ENCODE measurements around the gene KCTD8. TPM values are rescaled to one million over a fixed set of nuclear protein-coding genes. Genes with fewer than 3 reads are reported as not detected.

The KCTD8 gene
- total RNA-seq, 1 donor from 2014 or later: 0.45 TPM

- DNase-seq (ENCODE audit: low spot score) (no peak), ATAC-seq (no peak)
- intact Hi-C loops (cut with DNase I): no loop called here
Observed at GRCh38 chr4:44354172-44354571, 94.4 kb downstream of the KCTD8 start.

GRCh38 chr4:44351069-44351468 lies 97.5 kb downstream of the KCTD8 start:
- intact Hi-C loops (cut with DNase I): no loop called here
- ATAC-seq (no peak), DNase-seq (ENCODE audit: low spot score) (no peak)

- DNase-seq (ENCODE audit: low spot score) (no peak), ATAC-seq (no peak)
- intact Hi-C loops (cut with DNase I): no loop called here
Observed at GRCh38 chr4:44342800-44343199, 105.8 kb downstream of the KCTD8 start.

- intact Hi-C loops (cut with DNase I): no loop called here
- ATAC-seq: no peak
- DNase-seq (ENCODE audit: low spot score): no peak
Observed at GRCh38 chr4:44326741-44327140, 121.9 kb downstream of the KCTD8 start.

- DNase-seq (ENCODE audit: low spot score) (no peak), ATAC-seq (no peak)
- intact Hi-C loops (cut with DNase I): no loop called here
Observed at GRCh38 chr4:44320833-44321232, 127.8 kb downstream of the KCTD8 start.

GRCh38 chr4:44319129-44319528 lies 129.5 kb downstream of the KCTD8 start:
- no peak for ATAC-seq

GRCh38 chr4:44313702-44314101 lies 134.9 kb downstream of the KCTD8 start:
- ATAC-seq (no peak), DNase-seq (ENCODE audit: low spot score) (no peak)
- intact Hi-C loops (cut with DNase I): no loop called here

More at GRCh38 chr4:44319129-44319528, 129.5 kb downstream of the KCTD8 start:
- intact Hi-C loops (cut with DNase I): no loop called here
- DNase-seq (ENCODE audit: low spot score): no peak

GRCh38 chr4:44287505-44287904 lies 161.1 kb downstream of the KCTD8 start:
- DNase-seq (ENCODE audit: low spot score) (no peak), ATAC-seq (no peak)
- intact Hi-C loops (cut with DNase I): no loop called here

GRCh38 chr4:44279469-44279868 lies 169.1 kb downstream of the KCTD8 start:
- intact Hi-C loops (cut with DNase I): no loop called here
- DNase-seq (ENCODE audit: low spot score): no peak
- ATAC-seq: no peak

- ATAC-seq (no peak), DNase-seq (ENCODE audit: low spot score) (no peak)
- intact Hi-C loops (cut with DNase I): no loop called here
Observed at GRCh38 chr4:44279066-44279465, 169.5 kb downstream of the KCTD8 start.

- no peak for ATAC-seq
- intact Hi-C loops (cut with DNase I): no loop called here
- no peak for DNase-seq (ENCODE audit: low spot score)
Observed at GRCh38 chr4:44257461-44257860, 191.1 kb downstream of the KCTD8 start.

GRCh38 chr4:44256414-44256813 lies 192.2 kb downstream of the KCTD8 start:
- ATAC-seq (no peak), DNase-seq (ENCODE audit: low spot score) (no peak)
- intact Hi-C loops (cut with DNase I): no loop called here

GRCh38 chr4:44237643-44238042 lies 211.0 kb downstream of the KCTD8 start:
- intact Hi-C loops (cut with DNase I): no loop called here
- ATAC-seq (no peak), DNase-seq (ENCODE audit: low spot score) (no peak)

- no peak for DNase-seq (ENCODE audit: low spot score)
- no peak for ATAC-seq
- intact Hi-C loops (cut with DNase I): no loop called here
Observed at GRCh38 chr4:44235897-44236296, 212.7 kb downstream of the KCTD8 start.

- DNase-seq (ENCODE audit: low spot score): no peak
- ATAC-seq: no peak
- intact Hi-C loops (cut with DNase I): no loop called here
Observed at GRCh38 chr4:44232262-44232661, 216.3 kb downstream of the KCTD8 start.

GRCh38 chr4:44231006-44231405 lies 217.6 kb downstream of the KCTD8 start:
- ATAC-seq: no peak
- no peak for DNase-seq (ENCODE audit: low spot score)
- intact Hi-C loops (cut with DNase I): no loop called here

- intact Hi-C loops (cut with DNase I): no loop called here
- no peak for ATAC-seq
- no peak for DNase-seq (ENCODE audit: low spot score)
Observed at GRCh38 chr4:44228326-44228725, 220.3 kb downstream of the KCTD8 start.

- no peak for ATAC-seq
- intact Hi-C loops (cut with DNase I): no loop called here
- no peak for DNase-seq (ENCODE audit: low spot score)
Observed at GRCh38 chr4:44221407-44221806, 227.2 kb downstream of the KCTD8 start.

- intact Hi-C loops (cut with DNase I): no loop called here
- ATAC-seq (no peak), DNase-seq (ENCODE audit: low spot score) (no peak)
Observed at GRCh38 chr4:44210750-44211149, 237.9 kb downstream of the KCTD8 start.

GRCh38 chr4:44196796-44197195 lies 251.8 kb downstream of the KCTD8 start:
- intact Hi-C loops (cut with DNase I): no loop called here
- DNase-seq (ENCODE audit: low spot score) (no peak), ATAC-seq (no peak)

- intact Hi-C loops (cut with DNase I): no loop called here
- ATAC-seq: no peak
- DNase-seq (ENCODE audit: low spot score): no peak
Observed at GRCh38 chr4:44194365-44194764, 254.2 kb downstream of the KCTD8 start.

- DNase-seq (ENCODE audit: low spot score) (no peak), ATAC-seq (no peak)
- intact Hi-C loops (cut with DNase I): loop anchor here (5.0 kb wide), 1 partner anchor 1185 kb away; no protein-coding TSS in a partner anchor
Observed at GRCh38 chr4:44186850-44187246, 261.8 kb downstream of the KCTD8 start.

All from sciatic nerve (tissue), 2 donors.